Breast epithelium (tissue), 3 donors: Measurements from ENCODE around the gene SLC5A12.

ENCODE experiments used
- CTCF ChIP-seq, 3 donors: fragments of 450-650 bp; IDR thresholded peaks; one replicate each; pipeline ENCODE4 v1.5.1; 2016 to 2017; ENCODE audit warnings: antibody characterized with exemption in 3 of 3, mild to moderate bottlenecking in 3 of 3, moderate library complexity in 3 of 3
- POLR2A ChIP-seq: fragments of 450-650 bp; IDR thresholded peaks from one replicate; pipeline ENCODE4 v1.6.1; 2016; ENCODE audit warnings: antibody characterized with exemption, mild to moderate bottlenecking, moderate library complexity
- POLR2AphosphoS5 ChIP-seq, 3 donors: sonication (generic); formaldehyde crosslinking; IDR thresholded peaks; one replicate each; pipeline ENCODE4 v1.6.1; 2017; ENCODE audit warnings: antibody characterized with exemption in 3 of 3

- TF ChIP-seq CTCF (IDR thresholded peaks at IDR 0.05) = no peak
- TF ChIP-seq POLR2AphosphoS5 (IDR thresholded peaks at IDR 0.05) = no peak
- no peak for TF ChIP-seq POLR2A
Observed at GRCh38 chr11:26623076-26623659, 98.7 kb downstream of the SLC5A12 start.
